ENCODE measurements around the gene PZP.

- no peak for TF ChIP-seq CTCF (IDR thresholded peaks at IDR 0.05)
- no peak for TF ChIP-seq EP300 (IDR thresholded peaks at IDR 0.05)
- TF ChIP-seq POLR2A (IDR thresholded peaks at IDR 0.05), result no peak
Observed at GRCh38 chr12:9221483-9221882, 13.3 kb upstream of the PZP start.

Data from stomach (tissue), 4 donors.